OCI-LY3 (cell line): ENCODE measurements around the gene GDF15.

Source experiments
- H2AFZ ChIP-seq: fragments of 200-600, 300-600 bp; shearing (Covaris generic); 2 replicates; pipeline ENCODE4 v1.6.0; 2014; ENCODE audit warnings: antibody characterized with exemption, low read depth, low read length
- H3K27ac ChIP-seq: fragments of 200-600, 300-600 bp; sonication (generic); 2 replicates; pipeline ENCODE4 v1.5.1; 2014; ENCODE audit warnings: mild to moderate bottlenecking, low read length, moderate library complexity, mixed read lengths
- H3K27me3 ChIP-seq: fragments of 200-600, 300-600 bp; sonication (generic); 2 replicates; pipeline ENCODE4 v1.6.1; 2014; ENCODE audit warnings: low read depth, low read length, mixed read lengths
- H3K36me3 ChIP-seq: fragments of 200-600, 300-600 bp; sonication (generic); replicated peaks from 2 replicates; pipeline ENCODE3; 2014; ENCODE audit warnings: low read depth, low read length, mixed read lengths
- H3K4me1 ChIP-seq: fragments of 300-600, 200-600 bp; sonication (generic); 2 replicates; pipeline ENCODE4 v1.6.1; 2014; ENCODE audit warnings: low read length, mixed read lengths
- H3K4me2 ChIP-seq: fragments of 200-600, 300-600 bp; sonication (generic); 2 replicates; pipeline ENCODE4 v1.6.1; 2014; ENCODE audit warnings: low read length, mixed read lengths
- H3K4me3 ChIP-seq: fragments of 300-600, 200-600 bp; sonication (generic); 2 replicates; pipeline ENCODE4 v1.5.1; 2014; ENCODE audit warnings: antibody characterized with exemption, mild to moderate bottlenecking, low read length, moderate library complexity
- H3K79me2 ChIP-seq: fragments of 300-600, 200-600 bp; shearing (Covaris generic); 2 replicates; pipeline ENCODE4 v1.6.1; 2014; ENCODE audit warnings: mild to moderate bottlenecking, low read length, mixed read lengths
- H3K9ac ChIP-seq: fragments of 300-600, 200-600 bp; shearing (Covaris generic); 2 replicates; pipeline ENCODE4 v1.6.0; 2014; ENCODE audit warnings: mild to moderate bottlenecking, low read length, moderate library complexity
- H3K9me3 ChIP-seq: fragments of 200-600, 300-600 bp; shearing (Covaris generic); 2 replicates; pipeline ENCODE4 v1.6.1; 2014; ENCODE audit warnings: low read length, mixed read lengths; ENCODE audit not compliant: insufficient read depth
- H4K20me1 ChIP-seq: fragments of 200-600, 300-600 bp; sonication (generic); 2 replicates; pipeline ENCODE4 v1.6.1; 2016; ENCODE audit warnings: low read length, mixed read lengths; ENCODE audit not compliant: insufficient read depth
- CTCF ChIP-seq: fragments of 200-600, 300-600 bp; sonication (generic); IDR thresholded peaks from 2 replicates; pipeline ENCODE4 v1.5.1; 2014; ENCODE audit warnings: antibody characterized with exemption, low read length, low read depth
- EZH2phosphoT487 ChIP-seq: fragments of 200-600 bp; shearing (Covaris generic); IDR thresholded peaks from 2 replicates; pipeline ENCODE4 v1.6.1; 2018; ENCODE audit warnings: antibody characterized with exemption, mixed run types, low read depth

The GDF15 gene

GRCh38 chr19:18419195-18419698 is 33.3 kb downstream of the GDF15 start, which contains the start of gene SSBP4:
Gene SSBP4, plus strand, starts transcription at chr19:18419398. Its CDS starts 251 bp downstream, at chr19:18419649.
- H2AFZ ChIP-seq: peak within 1 kb of the TSS; percentile 51; the same call in 1 of the 2 replicates
- no peak within 1 kb of the TSS for H3K27ac ChIP-seq
- H3K4me2 ChIP-seq: peak within 1 kb of the TSS; percentile 94
- TF ChIP-seq EZH2phosphoT487: no peak
- no peak for TF ChIP-seq CTCF
- peaks cover 19% of the 10 kb centered on the region for H3K27me3 ChIP-seq
- H4K20me1 ChIP-seq: peaks cover 34% of the 10 kb centered on the region
- H3K4me3 ChIP-seq: peak within 1 kb of the TSS; percentile 80
- no peaks in the 10 kb centered on the region for H3K36me3 ChIP-seq
- H3K79me2 ChIP-seq: peaks cover 46% of the 10 kb centered on the region
- H3K9ac ChIP-seq: peak within 1 kb of the TSS; percentile 68
- H3K9me3 ChIP-seq: no peaks in the 10 kb centered on the region
- peaks cover 30% of the 10 kb centered on the region for H3K4me1 ChIP-seq

- Histone ChIP-seq H4K20me1 (peaks cover 34% of the 10 kb centered on the region), H3K27ac (no peak overlapping the region), H3K79me2 (peaks cover 48% of the 10 kb centered on the region), H2AFZ (no peak overlapping the region), H3K4me3 (peak overlapping the region; percentile 80), H3K4me1 (peaks cover 30% of the 10 kb centered on the region), H3K36me3 (no peaks in the 10 kb centered on the region), H3K9me3 (no peaks in the 10 kb centered on the region), H3K27me3 (peaks cover 14% of the 10 kb centered on the region), H3K9ac (peak overlapping the region; percentile 68), H3K4me2 (peak overlapping the region; percentile 94)
- TF ChIP-seq CTCF (no peak), EZH2phosphoT487 (no peak)
These were observed 33.9 kb downstream of the GDF15 start for GRCh38 chr19:18419699-18420460.

- Histone ChIP-seq H3K79me2 (peaks cover 48% of the 10 kb centered on the region), H3K9ac (no peak overlapping the region), H3K4me2 (peak overlapping the region; percentile 94), H3K27ac (no peak overlapping the region), H3K4me3 (peak overlapping the region; percentile 80), H3K9me3 (no peaks in the 10 kb centered on the region), H3K36me3 (no peaks in the 10 kb centered on the region), H4K20me1 (peaks cover 43% of the 10 kb centered on the region), H3K27me3 (peaks cover 7% of the 10 kb centered on the region), H2AFZ (no peak overlapping the region), H3K4me1 (peaks cover 30% of the 10 kb centered on the region)
- TF ChIP-seq EZH2phosphoT487: no peak
- no peak for TF ChIP-seq CTCF
These were observed 35.0 kb downstream of the GDF15 start for GRCh38 chr19:18420930-18421329.

- H3K4me1 ChIP-seq: peaks cover 30% of the 10 kb centered on the region
- no peak overlapping the region for H3K9ac ChIP-seq
- no peak overlapping the region for H3K27ac ChIP-seq
- no peaks in the 10 kb centered on the region for H3K9me3 ChIP-seq
- H4K20me1 ChIP-seq: peaks cover 49% of the 10 kb centered on the region
- H3K36me3 ChIP-seq: no peaks in the 10 kb centered on the region
- H3K4me3 ChIP-seq: peak overlapping the region; percentile 80; the same call in 1 of the 2 replicates
- H3K79me2 ChIP-seq: peaks cover 48% of the 10 kb centered on the region
- H3K27me3 ChIP-seq: peaks cover 7% of the 10 kb centered on the region
- TF ChIP-seq CTCF (no peak), EZH2phosphoT487 (no peak)
- peak overlapping the region; percentile 94 for H3K4me2 ChIP-seq
- no peak overlapping the region for H2AFZ ChIP-seq
These were observed 35.5 kb downstream of the GDF15 start for GRCh38 chr19:18421371-18421959.
